Measurements from ENCODE around the gene SP8.
"Not testable (repeated sequence)": the region's sequence is repeated elsewhere in the genome, so short reads cannot be mapped to it uniquely, and the experiment has no call there.

SP8 gene

GRCh38 chr7:20786779-20787659, at the start of gene SP8:
TSS of gene SP8 (minus strand) at chr7:20786886. CDS start at chr7:20786798, 88 bp downstream.
- DNase-seq = peak; percentile 85
- TF ChIP-seq GATA1 (IDR thresholded peaks at IDR 0.05; ENCODE audit: low read depth, low read length) (no peak), POLR2A (IDR thresholded peaks at IDR 0.05; ENCODE audit: low read length) (no peak)

- DNase-seq = not testable (repeated sequence)
Measured at GRCh38 chr7:20836424-20836823, 49.7 kb upstream of the SP8 start.

GRCh38 chr7:20835111-20835750, 48.5 kb upstream of the SP8 start:
- no peak for DNase-seq
- TF ChIP-seq POLR2A (IDR thresholded peaks at IDR 0.05; ENCODE audit: low read length) = no peak

- TF ChIP-seq GATA1 (IDR thresholded peaks at IDR 0.05; ENCODE audit: low read depth, low read length) (no peak), POLR2A (IDR thresholded peaks at IDR 0.05; ENCODE audit: low read length) (no peak)
- DNase-seq = peak in 1 of 2 experiments; percentile 6
Measured at GRCh38 chr7:20834656-20835055, 48.0 kb upstream of the SP8 start.

GRCh38 chr7:20831956-20832355, 45.3 kb upstream of the SP8 start:
- DNase-seq = no peak
- no peak for TF ChIP-seq GATA1 (IDR thresholded peaks at IDR 0.05; ENCODE audit: low read depth, low read length)
- TF ChIP-seq POLR2A (IDR thresholded peaks at IDR 0.05; ENCODE audit: low read length) = no peak

DNA sequence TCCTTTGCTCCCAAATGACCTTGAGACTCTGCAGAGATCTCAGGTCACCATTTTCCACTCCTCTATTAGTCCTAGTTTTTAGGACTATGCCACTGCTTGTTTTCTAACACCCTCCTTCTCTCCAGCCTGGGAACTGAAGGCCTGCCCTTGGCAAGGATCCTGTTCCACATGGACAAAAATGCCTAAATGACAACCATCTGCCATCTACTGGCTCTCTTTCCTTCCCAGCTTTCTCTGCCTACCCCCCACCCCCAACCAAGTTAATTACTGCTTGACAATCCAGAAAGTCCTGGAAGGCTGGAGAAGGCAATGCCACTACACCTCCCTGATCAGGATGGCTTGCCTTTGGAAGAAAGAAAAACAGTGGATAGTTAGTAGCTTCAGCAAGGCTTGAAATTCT, 44.8 kb upstream of the SP8 start:
- no peak for DNase-seq
- TF ChIP-seq GATA1 (IDR thresholded peaks at IDR 0.05; ENCODE audit: low read depth, low read length) (no peak), POLR2A (IDR thresholded peaks at IDR 0.05; ENCODE audit: low read length) (no peak)

GRCh38 chr7:20828947-20829346, 42.3 kb upstream of the SP8 start:
- DNase-seq = no peak
- TF ChIP-seq GATA1 (IDR thresholded peaks at IDR 0.05; ENCODE audit: low read depth, low read length) (no peak), POLR2A (IDR thresholded peaks at IDR 0.05; ENCODE audit: low read length) (no peak)

- no peak for DNase-seq
- TF ChIP-seq POLR2A (IDR thresholded peaks at IDR 0.05; ENCODE audit: low read length) (no peak), GATA1 (IDR thresholded peaks at IDR 0.05; ENCODE audit: low read depth, low read length) (no peak)
Measured at GRCh38 chr7:20827172-20827571, 40.5 kb upstream of the SP8 start.

- no peak for DNase-seq
- TF ChIP-seq POLR2A (IDR thresholded peaks at IDR 0.05; ENCODE audit: low read length) = no peak
- TF ChIP-seq GATA1 (IDR thresholded peaks at IDR 0.05; ENCODE audit: low read depth, low read length) = no peak
Measured at GRCh38 chr7:20826243-20826642, 39.6 kb upstream of the SP8 start.

GRCh38 chr7:20825555-20825954, 38.9 kb upstream of the SP8 start:
- TF ChIP-seq POLR2A (IDR thresholded peaks at IDR 0.05; ENCODE audit: low read length) = no peak
- TF ChIP-seq GATA1 (IDR thresholded peaks at IDR 0.05; ENCODE audit: low read depth, low read length) = no peak
- DNase-seq = no peak

- not testable (repeated sequence) for DNase-seq
Measured at GRCh38 chr7:20821390-20821789, 34.7 kb upstream of the SP8 start.

GRCh38 chr7:20816372-20816959, 29.8 kb upstream of the SP8 start:
- DNase-seq = no peak
- no peak for TF ChIP-seq POLR2A (IDR thresholded peaks at IDR 0.05; ENCODE audit: low read length)
- TF ChIP-seq GATA1 (IDR thresholded peaks at IDR 0.05; ENCODE audit: low read depth, low read length) = no peak

GRCh38 chr7:20804345-20804744, 17.7 kb upstream of the SP8 start:
- TF ChIP-seq POLR2A (IDR thresholded peaks at IDR 0.05; ENCODE audit: low read length) (no peak), GATA1 (IDR thresholded peaks at IDR 0.05; ENCODE audit: low read depth, low read length) (no peak)
- no peak for DNase-seq

- no peak for DNase-seq
- no peak for TF ChIP-seq GATA1 (IDR thresholded peaks at IDR 0.05; ENCODE audit: low read depth, low read length)
- no peak for TF ChIP-seq POLR2A (IDR thresholded peaks at IDR 0.05; ENCODE audit: low read length)
Measured at GRCh38 chr7:20799566-20800366, 13.1 kb upstream of the SP8 start.

Measured in erythroblast (primary cell).